ENCODE results near the gene FAM187B.
A peak's percentile ranks its signal among the peaks of the same experiment; 100 is the strongest.
"Not testable (repeated sequence)": the region's sequence is repeated elsewhere in the genome, so short reads cannot be mapped to it uniquely, and the experiment has no call there.

Gene FAM187B

DNA sequence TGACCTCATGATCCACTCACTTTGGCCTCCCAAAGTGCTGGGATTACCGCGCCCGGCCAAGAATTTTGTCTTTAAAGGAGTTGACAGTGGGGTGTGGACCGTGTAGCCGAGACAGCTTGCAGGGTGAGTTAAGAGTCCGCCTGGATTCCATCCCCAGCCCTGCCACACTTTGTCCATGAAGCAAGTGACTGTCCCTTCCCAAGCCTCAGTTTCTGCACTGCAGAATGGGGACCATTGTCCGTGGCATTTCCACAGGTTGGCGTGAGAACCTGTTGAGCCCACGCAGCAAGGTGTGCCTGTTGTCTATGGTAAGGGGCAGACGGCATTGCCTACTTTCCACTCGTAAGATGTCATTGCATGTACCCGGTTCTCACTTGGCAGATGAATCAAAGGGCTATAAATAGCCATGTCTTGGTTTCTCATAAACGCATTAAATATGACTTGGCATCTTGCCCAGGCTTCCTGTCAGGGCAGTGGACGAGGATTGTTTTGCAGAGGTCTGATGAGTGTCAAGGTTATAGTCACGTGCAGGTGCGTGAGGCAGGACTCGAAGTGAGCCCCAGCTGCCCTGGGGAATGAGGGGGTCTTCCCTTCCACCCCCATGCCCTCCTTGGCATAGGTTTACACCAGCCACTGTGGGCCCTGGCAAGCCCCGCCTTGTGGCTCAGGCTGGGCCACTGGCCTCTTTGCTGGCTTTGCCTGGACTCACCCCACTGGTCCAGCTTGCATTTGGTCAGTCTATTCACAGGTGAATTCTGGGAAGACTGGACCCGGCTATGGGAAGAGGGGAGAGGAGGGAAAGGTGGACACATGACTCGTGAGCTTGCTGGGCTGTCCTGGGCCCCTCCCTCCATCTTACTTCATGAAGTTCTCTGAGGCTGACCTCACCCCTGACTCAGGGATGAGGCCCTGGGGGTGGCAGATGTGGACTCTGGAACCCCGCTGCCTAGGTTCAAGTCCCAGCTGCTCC, 14.6 kb downstream of the FAM187B start:
- peak; percentile 55 for DNase-seq (ENCODE audit: low read depth)

DNA sequence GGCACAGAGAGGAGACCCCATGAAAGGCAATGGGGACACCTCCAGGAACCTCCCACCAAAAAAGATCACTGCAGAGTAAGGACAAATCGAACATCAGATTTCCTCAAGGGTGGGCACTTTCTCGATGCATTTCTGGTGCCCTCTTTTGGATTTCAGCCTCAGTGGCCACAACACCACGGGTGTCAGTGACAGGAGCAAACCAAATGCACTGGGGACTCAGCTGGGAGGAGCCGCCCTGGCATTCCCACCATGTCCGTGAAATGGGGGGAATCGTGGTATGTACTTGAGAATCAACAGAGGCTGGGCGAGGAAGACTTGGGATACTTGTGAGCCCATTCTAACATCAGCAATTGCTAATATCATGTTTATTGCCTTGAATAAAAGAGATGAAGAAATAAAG, 16.3 kb downstream of the FAM187B start:
- DNase-seq (ENCODE audit: low read depth) = no peak

DNA sequence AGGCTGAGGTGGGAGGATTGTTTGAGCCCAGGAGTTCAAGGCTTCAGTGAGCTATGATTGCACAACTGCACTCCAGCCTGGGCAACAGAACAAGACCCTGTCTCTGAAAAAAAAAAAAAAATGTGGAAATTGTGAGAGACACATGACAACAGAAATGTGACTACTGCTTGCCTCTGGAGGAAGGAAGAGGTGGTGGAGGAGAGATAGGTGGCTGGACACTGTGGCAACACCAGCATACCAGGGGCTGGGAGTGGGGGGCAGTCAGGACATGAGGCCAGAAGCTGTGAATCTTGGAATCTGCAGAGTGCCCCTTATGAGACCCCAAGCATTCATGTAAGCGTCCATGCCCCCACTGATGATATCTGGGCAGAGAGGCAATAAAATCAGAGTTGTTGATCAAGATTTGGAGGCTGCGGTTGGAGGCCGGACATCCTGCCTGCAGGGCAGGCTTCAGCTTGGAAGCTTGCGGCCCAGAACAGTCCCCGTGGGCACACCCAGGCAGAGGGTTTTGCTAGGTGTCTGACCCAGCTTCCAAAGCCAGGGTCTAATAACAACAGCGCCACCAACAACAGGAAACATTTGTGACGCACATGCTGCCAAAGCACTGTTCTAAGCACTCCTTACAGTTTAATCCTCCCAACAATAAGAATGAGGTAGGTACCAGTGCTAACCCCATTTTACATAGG, 16.9 kb downstream of the FAM187B start:
- DNase-seq (ENCODE audit: low read depth) = no peak

DNA sequence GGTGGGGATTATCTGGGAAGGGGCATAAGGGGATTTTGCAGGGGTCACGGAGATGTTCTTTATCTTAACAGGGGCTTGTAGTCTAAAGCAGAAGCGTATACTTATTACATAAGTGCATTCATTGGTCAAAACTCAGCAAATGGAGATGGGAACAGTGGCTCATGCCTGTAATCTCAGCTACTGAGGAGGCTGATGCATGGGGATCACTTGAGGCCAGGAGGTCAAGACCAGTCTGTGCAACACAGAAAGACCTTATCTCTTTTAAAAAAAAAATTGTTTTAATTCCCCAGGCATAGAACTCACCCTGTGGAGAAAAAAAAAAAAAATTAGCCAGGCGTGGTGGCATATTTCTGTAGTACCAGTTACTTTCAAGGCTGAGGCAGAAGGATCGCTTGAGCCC, 18.9 kb downstream of the FAM187B start:
- no peak for DNase-seq (ENCODE audit: low read depth)

DNA sequence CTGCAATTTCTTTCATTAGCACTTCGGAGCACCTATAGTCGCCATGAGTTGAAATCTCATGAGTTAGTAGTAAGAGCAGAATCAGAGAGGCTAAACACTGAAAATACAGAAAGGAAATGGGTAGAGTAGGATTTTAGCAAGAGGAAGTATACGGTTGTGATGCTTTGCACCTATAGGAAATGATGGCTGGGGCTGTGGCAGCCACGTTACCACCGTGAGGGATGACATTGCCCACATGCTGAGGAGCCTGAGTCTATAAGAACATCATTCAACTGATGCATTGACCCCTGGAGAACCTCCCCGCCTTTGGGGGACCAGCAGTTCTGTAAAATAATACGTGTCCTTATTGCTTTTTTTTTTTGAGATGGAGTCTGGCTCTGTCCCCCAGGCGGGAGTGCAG, 20.4 kb downstream of the FAM187B start:
- DNase-seq (ENCODE audit: low read depth) = no peak

DNA sequence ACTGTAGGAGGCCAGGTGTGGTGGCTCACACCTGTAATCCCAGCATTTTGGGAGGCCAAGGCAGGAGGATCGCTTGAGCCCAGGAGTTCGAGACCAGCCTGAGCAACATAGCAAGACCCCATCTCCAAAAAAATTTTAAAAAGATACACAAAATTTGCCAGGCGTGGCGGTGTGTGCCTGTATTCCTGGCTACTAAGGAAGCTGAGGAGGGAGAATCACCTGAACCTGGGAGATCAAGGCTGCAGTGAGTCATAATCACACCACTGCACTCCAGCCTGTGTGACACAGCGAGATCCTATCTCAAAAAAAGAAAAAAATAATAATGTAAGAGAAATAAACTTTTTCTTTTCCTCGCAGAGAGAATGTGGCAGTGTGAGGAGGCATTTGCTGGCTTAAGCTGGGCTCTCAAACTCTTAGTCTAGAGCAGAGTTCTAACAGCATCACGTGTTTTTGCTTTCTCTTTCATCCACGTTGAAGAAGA, 21.1 kb downstream of the FAM187B start:
- no peak for DNase-seq (ENCODE audit: low read depth)

DNA sequence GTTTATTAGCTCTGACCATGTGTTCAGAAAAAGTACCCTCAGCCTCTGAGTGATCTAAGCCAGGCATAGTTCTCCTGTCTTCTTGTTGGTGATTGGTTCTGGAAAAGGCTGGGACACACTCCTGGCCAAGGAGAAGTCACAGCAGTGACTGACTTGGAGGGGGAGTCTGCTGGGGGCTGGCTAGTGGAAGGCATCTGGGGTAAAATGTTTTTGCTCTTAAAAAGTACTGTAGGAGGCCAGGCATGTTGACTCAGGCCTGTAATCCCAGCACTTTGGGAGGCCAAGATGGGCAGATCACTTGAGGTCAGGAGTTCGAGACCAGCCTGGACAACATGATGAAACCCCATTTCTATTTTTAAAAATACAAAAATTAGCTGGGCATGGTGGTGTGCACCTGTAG, 21.7 kb downstream of the FAM187B start:
- DNase-seq (ENCODE audit: low read depth) = no peak

DNA sequence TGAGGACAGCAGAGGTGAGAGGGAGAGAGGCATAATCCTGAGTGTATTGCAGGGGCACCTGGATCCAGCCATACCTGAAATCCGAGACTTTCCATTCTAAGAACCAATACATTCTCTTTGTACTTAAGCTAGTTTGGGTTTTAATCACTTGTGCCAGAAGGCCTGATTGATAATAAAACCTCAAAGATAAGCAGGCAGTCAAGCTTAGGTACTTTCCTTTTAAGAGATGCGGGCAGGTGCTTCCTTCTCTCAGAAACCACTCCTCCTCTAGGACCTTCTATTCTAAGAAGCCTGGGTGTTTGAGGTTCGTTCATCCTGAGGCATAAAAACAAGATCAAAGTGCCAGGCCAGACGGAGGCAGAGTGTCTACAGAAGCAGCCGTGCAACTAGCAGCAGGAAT, 22.2 kb downstream of the FAM187B start:
- DNase-seq (ENCODE audit: low read depth) = no peak

DNA sequence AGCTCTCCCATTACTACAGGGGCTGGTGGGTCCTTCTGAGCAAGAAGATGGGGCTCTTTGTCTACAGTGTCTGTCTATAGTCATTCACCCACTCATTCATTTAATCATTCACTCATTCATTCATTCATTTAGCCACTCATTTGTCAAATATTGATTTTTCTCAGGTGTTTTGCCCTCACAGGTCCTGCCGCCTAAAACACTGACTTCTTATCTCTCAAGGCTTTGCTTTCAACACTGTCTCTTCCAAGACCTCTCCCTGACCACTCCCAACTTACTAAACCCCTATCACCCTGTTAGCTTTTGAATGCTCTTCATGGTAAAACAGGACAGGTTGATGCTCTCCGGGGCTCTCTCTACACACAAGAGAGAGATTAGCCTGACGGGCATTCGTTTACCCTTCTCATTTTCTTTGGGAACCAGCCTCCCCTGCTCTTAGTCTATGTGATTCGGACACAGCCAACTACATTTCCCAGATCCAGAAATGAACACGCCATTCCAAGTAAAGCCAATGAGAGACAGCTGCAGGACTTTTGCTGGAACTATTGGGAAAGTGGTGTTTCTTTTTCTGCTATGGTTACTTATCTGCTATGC, 22.7 kb downstream of the FAM187B start:
- no peak for DNase-seq (ENCODE audit: low read depth)

DNA sequence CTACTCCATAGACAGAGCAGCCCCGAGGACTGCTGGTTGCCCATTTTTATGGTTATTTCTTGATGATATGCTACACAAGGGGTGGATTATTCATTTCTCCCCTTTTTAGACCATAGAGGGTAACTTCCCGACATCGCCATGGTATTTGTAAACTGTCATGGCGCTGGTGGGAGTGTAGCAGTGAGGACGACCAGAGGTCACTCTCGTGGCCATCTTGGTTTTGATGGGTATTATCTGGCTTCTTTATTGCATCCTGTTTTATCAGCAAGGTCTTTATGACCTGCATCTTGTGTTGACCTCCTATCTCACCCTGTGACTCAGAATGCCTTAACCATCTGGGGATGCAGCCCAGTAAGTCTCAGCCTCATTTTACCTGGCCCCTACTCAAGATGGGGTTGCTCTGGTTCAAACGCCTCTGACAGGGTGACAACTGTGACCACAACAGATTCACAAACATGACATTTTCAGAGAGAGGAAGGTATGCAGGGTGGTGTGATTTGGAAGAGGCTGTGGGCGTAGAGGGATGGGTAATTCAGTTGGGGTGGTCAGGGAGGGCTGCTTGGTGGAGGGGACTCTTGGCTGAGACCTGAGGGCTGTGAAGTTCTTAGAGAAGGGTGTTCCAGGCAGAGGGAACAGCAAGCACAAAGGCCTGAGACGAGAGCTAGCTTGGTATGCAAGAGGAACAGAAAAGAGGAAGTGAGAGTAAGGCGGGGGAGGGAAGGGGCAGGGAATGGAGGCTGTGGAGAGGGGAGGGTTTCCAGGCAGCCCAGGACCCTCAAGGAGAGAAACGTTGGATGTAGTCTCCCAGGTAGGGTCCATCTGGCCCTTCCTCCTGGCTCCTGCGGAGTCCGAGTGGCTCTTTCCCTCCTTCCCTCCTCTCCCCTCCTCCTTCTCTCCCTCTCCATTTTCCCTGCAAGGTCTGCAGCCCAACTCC, 23.5 kb downstream of the FAM187B start:
- no peak for DNase-seq (ENCODE audit: low read depth)

DNA sequence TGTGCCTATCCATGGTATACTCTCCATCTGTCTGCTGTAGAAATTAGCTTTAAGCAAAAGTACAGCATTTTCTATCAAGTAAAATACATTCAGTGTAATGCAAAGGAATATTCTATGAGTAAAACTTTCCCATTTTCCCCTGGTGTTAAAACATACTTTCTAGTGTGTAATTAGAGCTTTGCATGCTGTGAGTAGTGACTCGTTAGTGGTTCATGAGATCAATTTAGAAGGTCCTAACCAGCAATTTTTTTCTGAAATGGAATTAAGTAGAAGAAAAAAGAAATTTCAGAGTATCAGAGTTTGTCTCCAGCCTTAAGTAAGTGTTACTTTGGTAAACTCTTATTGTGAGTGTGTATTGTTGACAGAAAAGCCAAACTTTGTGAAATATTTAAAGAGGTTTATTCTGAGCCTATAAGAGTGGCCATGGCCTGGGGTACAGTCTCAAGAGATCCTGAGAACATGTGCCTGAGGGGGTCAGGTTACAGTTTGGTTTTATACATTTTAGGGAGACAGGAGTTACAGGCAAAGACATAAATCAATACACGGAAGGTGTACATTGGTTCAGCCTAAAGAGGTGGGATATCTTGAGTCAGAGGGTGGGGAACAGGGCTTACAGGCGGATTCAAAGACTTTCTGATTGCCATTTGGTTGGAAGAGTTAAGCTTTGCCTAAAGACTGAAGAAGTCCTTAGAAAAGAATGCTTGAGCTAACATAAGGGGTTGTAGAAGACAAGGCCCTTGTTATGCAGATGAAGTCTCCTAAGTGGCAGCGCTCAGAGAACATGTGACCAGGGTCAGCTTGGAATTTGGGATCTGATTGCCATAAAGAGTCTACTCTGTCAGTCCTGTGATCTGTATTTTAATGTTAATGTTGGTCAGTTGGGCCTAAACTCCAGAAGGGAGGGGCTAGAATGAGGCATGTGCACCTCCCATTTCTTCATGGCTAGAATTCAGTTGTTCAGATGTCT, 25.5 kb downstream of the FAM187B start:
- no peak for DNase-seq (ENCODE audit: low read depth)

DNA sequence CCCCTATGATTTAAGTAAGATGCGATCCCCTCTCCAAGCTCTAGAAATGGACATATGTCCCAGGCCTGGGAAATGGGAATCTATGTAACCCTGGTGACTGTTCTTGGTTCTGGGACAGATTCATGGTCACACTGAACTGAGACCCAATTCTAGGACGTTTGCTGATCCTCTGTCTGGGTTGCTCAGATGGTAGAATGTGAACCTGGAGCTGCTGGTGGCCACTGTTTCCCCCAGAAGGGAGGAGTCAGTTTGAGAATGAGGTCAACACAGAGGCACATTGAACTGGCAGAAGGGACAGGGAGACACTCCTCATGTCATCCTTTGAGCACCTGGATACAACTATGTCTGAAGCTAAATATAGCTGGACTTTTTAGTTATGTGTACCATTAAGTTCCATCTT, 29.1 kb downstream of the FAM187B start:
- no peak for DNase-seq (ENCODE audit: low read depth)

DNA sequence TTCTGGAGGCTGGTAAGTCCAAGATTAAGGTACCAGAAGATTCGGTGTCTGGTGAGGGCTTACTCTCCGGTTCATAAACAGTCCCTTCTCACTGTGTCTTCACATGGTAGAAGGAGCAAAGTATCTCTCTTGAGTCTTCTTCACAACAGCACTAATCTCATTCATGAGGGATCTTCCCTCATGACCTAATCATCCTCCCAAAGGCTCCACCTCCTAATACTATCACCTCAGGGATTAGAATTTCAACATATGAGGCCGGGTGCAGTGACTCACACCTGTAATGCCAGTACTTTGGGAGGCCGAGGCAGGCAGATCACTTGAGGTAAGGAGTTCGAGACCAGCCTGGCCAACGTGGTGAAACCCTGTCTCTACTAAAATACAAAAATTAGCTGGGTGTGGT, 31.7 kb downstream of the FAM187B start:
- not testable (repeated sequence) for DNase-seq (ENCODE audit: low read depth)

DNA sequence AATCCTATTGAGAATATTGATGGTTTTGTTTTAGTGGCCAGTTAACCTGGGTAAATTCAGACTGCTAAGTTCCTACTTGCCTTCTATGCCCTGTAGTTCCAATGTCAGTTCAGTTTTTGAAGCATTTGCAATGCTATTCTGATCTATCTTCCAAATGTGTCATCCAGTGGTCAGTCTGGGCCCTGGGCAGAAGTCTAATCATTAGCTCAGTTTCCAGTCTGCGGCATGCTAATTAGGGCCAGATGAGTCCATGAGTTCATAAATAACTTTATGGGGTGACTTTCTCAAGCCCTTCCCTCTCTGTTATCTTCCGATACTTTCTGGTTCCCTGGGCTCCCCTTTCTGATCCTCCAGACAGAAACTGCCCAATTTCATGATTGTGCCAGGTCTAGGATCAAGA, 32.7 kb downstream of the FAM187B start:
- DNase-seq (ENCODE audit: low read depth) = no peak

DNA sequence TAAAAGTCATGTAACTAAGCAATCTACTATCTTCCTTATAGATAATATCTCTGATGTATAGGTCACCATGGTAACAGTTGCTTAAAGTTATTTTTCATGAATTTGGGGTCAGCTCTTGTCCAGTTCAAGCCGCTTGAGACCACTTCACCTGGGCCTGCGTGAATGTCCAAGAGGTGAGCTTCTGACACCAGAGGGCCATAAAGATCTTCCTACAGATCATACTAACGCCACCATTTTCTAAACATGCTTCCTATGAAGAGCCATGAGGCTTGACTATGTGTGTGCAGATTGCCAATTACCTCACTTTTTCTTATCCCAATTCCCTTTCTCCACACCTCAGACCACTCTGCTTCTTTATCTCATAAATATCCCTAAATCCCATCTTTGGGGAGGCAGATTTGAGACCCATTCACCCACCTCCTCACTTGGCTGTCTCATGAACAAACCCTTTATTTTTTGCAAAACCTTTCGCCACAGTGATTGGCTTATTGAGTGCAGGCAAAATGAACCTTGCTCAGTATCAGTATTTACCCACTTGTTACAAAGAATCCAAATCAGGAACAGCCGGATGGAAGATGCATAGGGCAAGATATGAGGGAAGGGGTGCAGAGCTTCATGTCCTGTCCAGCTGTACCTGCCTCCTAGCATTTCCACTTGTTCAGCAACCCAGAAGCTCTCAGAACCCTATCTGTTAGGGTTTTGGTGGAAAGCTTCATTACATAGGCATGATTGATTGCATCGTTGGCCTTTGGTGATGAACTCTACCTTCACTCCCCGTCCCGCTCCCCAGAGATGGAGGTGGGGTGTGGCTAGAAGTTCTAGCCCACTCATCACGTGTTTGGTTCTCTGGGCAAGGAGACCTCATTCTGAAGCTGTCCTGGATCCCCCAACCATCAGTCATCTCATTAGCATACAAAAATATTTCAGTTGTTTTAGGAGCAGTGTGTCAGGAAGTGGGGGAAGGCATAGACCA, 34.2 kb downstream of the FAM187B start:
- DNase-seq (ENCODE audit: low read depth) = no peak

DNA sequence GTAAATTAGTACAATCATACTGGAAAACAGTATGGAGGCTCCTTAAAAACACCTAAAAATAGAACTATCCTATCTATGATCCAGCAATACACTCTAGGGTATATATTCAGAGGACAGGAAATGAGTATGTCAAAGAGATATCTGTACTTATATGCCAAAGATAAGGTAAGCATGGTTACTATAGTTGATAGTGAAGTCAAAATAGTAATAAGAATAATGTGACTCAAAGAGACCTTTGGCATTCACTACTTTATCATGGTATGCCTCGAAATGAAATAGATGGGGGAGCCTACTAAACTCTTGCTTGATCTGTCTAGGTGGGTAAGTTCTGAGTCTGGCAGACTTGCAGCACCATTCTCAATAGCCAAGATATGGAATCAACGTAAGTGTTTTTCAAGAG, 43.7 kb downstream of the FAM187B start:
- no peak for DNase-seq (ENCODE audit: low read depth)

DNA sequence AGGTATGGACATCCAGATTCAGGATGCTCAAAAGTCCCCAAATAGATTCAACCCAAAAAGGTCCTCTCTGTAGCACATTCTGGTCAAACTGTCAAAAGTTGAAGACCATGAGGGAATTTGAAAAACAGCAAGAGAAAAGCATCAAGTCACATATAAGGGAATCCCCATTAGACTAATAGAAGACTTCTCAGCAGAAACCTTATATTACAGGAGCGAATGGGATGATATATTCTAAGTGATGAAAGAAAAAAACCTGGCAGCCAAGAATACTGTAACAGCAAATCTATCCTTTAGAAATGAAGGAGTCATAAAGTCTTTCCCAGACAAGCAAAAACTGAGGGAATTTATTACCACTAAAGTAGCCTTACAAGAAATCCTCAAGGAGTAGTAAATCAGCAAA, 44.3 kb downstream of the FAM187B start:
- DNase-seq (ENCODE audit: low read depth) = no peak

DNA sequence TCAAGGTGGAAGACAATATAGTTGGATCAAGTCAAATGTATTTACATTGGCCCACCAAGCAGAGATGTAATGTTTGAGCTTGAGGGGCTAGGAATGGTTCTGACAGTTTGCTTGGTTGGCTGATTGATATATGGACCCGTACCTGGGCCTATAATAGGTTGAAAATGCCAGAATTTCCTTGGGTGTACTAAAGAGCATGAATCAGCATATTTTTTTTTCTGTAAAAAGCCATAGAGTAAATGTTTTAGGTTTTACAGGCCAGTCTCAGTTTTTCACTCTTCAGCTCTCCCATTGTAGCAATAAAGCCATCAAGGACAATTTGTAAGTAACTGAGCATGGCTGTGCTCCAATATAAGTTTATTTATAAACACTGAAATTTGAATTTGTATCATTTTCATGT, 47.2 kb downstream of the FAM187B start:
- no peak for DNase-seq (ENCODE audit: low read depth)

DNA sequence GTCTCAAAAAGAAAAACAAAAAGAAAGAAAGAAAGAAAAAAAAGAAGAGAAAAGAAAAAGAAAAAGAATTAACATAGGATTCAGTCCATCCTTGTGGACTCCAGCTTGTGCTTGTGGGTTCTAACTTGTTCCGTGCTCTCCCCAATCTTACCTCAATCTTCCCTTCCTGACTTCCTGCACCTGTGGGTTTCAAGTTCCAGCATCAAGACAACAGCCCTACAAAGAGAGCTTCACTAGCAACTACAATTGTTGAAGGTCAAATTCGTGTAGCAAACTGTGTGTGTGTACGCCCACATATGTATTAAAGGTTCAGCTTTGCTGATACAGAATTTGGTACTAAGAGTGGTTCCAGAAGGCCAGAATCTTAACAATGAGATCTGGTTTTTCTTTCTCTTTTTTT, 48.7 kb downstream of the FAM187B start:
- DNase-seq (ENCODE audit: low read depth) = no peak

Measured in stromal cell of bone marrow (primary cell).